OCI-M2 (cell line): ENCODE results near the gene CCNT2.
"Not testable (repeated sequence)": the region's sequence is repeated elsewhere in the genome, so short reads cannot be mapped to it uniquely, and the experiment has no call there.

Experiments used
- DNase-seq: peaks from one replicate; lab custom pipeline; 2025; ENCODE audit not compliant: unreplicated experiment; lab: John Stamatoyannopoulos, UW

Gene CCNT2

GRCh38 chr2:134918526-134919340 is at the start of gene CCNT2:
TSS of gene CCNT2 (plus strand) at chr2:134918822. CDS start at chr2:134918855, 33 bp downstream.
- DNase-seq, result peak; percentile 78

- DNase-seq, result no peak
These were observed 48.5 kb upstream of the CCNT2 start for GRCh38 chr2:134869946-134870736.

DNA sequence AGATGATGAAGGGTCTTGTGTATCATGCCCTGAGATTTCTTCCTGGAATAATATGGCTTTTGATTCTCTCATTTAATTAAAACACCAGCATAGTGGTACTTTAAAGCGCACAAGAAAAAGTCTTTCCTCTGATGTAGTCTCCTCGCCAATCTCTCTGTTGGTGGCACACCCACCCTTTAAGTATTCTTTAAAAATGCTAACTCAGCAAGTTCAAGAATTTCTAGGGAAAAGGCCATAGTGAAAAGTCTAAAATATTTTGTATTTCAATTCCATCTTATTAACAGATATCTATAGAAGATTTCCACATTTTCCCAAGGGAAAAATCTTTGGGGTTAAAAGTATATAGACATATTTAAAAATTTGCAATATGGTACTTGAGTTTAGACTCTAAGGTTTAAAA is 45.5 kb upstream of the CCNT2 start:
- DNase-seq, result no peak

- DNase-seq, result no peak
These were observed 43.3 kb upstream of the CCNT2 start for GRCh38 chr2:134875309-134875708.

DNA sequence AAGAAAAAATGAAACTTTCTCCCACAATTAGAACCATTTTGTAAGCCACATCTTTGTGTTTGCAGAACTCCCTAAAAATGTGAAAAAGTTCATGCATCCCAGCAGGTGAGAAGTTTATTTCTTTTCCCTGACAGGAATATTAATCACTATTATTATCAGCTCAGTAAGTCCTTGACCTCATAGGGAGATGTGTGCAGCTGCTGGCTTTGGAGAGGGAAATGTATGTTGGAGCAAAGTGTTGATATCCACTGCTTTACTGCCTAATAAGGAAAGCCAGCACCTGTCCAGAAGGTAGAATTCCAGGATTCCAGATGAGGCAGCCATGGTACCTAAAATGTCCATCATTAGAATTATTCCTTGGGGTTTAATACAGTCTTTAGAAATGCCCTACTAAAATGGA is 35.8 kb upstream of the CCNT2 start:
- DNase-seq, result no peak

DNA sequence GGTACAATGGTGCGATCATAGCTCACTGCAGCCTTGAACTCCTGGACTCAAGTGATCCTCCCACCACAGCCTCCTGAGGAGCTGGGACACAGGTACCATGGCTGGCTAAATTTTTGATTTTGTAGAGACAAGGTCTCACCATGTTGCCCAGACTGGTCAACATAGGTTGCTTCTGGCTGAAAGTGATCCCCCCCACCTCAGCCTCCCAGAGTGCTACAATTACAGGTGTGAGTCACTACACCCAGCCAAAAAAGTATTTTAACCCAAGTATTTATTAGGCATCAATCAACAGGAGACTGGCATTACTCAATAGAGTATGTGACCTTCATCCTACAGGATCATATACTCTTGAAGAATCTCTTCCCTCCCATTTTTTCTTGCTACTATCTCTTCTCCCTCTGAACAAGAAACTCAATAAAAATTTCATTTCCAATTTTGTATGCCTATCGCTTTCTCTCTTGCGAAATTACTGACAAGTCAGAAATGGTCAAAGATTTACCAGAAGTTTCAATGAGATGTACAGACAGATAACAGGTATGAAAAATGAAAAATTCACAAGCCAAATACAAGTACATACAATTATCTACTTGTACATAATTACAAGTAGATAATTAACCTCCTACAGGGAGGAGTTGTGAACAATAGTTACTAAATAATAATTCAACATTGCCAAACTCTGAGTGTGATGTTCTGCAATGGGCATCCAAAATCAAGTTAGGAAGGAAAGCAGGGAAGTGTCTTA is 34.9 kb upstream of the CCNT2 start:
- DNase-seq, result no peak

GRCh38 chr2:134884435-134884834 is 34.2 kb upstream of the CCNT2 start:
- no peak for DNase-seq

DNA sequence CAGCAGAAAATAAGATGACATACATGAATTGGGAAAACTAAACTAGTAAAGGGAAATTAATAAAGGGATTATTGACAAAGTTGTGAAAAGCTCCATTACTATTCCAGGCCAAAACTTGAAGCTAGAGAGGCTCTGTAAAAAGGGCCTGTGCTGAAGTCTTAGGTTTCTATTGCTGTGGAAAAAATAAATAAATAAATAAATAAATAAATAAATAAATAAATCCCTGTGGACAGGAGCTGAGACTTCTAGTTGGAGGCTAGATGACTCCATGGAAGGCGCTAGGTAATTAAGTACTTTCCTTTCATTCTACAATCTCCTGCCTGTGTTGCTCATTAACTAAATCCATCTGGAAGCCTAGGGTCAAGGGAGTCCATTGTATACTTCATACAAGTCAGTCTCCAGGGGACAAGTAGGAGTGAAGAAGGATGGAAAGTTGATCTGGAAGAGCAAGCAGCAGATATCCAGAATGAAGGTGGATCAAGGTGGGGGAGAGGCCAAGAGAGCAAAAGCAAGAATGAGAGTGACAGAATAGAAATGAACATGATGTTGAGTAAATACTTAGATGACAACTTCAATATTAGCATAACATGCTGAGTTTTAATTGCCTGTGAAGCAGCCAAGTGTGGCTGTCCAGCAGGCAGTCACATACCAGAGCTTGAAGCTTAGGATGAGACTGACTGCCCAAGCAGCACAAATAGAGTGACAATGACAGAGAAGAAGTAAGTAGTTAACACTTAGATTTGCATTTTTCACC is 26.2 kb upstream of the CCNT2 start:
- no peak for DNase-seq

GRCh38 chr2:134897932-134898331 is 20.7 kb upstream of the CCNT2 start:
- DNase-seq, result no peak

- no peak for DNase-seq
These were observed 19.4 kb upstream of the CCNT2 start for GRCh38 chr2:134899204-134899603.

DNA sequence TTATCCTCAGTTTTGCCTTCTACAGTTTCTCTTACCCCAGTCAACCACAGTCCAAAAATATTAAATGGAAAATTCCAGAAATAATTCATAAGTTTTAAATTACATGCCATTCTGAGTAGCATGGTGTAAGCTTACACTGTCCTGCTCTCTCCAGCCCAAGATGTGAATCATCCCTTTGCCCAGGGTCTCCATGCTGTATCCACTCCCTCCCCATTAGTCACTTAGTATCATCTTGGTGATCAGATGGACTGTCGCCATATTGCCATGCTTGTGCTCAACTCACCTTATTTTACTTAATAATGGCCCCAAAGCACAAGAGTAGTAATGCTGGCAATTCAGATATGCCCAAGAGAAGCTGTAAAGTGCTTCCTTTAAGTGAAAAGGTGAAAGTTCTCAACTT is 18.5 kb upstream of the CCNT2 start:
- no peak for DNase-seq

GRCh38 chr2:134903701-134904100 is 14.9 kb upstream of the CCNT2 start:
- DNase-seq, result not testable (repeated sequence)

GRCh38 chr2:134905168-134905567 is 13.5 kb upstream of the CCNT2 start:
- no peak for DNase-seq

GRCh38 chr2:134906726-134907125 is 11.9 kb upstream of the CCNT2 start:
- no peak for DNase-seq

GRCh38 chr2:134907441-134908116 is 11.0 kb upstream of the CCNT2 start:
- DNase-seq, result not testable (repeated sequence)

DNA sequence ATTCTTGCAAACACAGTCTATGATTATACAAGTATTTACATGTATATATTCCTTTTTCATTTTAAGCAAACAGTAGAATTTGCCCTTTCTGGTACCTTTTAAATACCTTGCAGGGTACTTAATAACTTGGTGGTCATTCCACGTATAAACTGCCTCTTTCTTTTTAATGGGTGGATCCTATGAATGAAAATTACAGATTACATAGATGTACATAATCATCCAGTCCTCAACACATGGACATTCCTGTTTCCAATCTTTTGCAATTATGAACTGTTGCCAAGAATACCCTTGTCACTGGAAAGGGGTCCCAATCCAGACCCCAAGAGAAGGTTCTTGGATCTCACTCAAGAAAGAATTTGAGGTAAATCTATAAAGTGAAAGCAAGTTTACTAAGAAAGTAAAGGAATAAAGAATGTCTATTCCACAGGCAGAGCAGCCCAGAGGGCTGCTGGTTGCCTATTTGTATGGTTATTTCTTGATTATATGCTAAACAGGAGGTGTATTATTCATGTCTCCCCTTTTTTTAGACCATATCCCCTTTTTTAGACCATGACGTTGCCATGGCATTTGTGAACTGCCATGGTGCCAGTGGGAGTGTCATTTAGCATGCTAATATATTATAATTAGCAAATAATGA is 7.7 kb upstream of the CCNT2 start:
- no peak for DNase-seq

DNA sequence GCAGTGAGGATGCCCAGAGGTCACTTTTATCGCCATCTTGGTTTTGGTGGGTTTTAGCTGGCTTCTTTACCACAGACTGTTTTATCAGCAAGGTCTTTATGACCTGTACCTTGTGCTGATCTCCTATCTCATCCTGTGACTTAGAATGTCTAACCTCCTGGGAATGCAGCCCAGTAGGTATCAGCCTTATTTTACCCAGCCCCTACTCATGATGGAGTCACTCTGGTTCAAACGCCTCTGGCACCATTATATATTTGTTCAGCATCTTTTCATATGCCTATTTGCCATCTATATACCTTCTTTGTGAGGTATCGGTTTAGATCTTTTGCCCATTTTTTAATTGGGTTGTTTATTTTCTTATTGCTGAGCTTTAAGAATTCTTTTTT is 7.2 kb upstream of the CCNT2 start:
- no peak for DNase-seq

GRCh38 chr2:134912361-134912760 is 6.3 kb upstream of the CCNT2 start:
- DNase-seq, result no peak

GRCh38 chr2:134917360-134917865 is 1.2 kb upstream of the CCNT2 start:
- DNase-seq, result no peak
